HG03378 (cell line): ENCODE data around the gene GPATCH8.
"Not testable (repeated sequence)": the region's sequence is repeated elsewhere in the genome, so short reads cannot be mapped to it uniquely, and the experiment has no call there.

Experiments
- ATAC-seq: cut with Tn5 transposase; IDR thresholded peaks from one replicate; pipeline ENCODE4 v1.9.1; 2021; ENCODE audit warnings: mild to moderate bottlenecking, moderate library complexity; ENCODE audit not compliant: unreplicated experiment

Gene GPATCH8

DNA sequence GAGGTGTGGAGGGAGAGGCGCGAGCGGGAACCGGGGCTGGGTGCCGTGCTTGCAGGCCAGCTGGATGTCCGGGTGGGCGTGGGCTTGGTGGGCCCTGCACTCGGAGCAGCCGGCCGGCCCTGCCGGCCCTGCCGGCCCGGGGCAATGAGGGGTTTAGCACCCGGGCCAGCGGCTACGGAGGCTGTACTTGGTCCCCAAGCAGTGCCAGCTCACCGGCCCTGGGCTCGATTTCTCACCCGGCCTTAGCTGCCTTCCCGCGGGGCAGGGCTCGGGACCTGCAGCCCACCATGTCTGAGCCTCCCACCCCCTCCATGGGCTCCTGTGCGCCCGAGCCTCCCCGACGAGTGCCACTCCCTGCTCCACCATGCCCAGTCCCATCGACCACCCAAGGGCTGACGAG is 24.7 kb upstream of the GPATCH8 start:
- no peak for ATAC-seq

- no peak for ATAC-seq
Measured at GRCh38 chr17:44527102-44527501, 23.9 kb upstream of the GPATCH8 start.

DNA sequence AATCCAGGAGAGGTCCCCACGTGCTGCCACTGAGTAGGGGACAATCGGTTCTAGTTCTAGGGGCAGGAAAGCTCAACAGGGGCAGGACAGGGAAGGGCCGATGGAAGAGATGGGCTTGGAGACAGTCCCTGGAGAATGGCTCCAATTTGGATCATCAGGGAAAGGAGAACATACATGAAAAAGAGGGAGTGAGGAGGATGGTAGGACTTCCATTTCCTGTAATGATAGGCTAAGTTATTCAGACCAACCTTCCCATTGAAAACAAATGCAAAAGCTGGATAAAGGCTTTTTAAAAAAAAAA is 20.4 kb upstream of the GPATCH8 start:
- ATAC-seq, result no peak

DNA sequence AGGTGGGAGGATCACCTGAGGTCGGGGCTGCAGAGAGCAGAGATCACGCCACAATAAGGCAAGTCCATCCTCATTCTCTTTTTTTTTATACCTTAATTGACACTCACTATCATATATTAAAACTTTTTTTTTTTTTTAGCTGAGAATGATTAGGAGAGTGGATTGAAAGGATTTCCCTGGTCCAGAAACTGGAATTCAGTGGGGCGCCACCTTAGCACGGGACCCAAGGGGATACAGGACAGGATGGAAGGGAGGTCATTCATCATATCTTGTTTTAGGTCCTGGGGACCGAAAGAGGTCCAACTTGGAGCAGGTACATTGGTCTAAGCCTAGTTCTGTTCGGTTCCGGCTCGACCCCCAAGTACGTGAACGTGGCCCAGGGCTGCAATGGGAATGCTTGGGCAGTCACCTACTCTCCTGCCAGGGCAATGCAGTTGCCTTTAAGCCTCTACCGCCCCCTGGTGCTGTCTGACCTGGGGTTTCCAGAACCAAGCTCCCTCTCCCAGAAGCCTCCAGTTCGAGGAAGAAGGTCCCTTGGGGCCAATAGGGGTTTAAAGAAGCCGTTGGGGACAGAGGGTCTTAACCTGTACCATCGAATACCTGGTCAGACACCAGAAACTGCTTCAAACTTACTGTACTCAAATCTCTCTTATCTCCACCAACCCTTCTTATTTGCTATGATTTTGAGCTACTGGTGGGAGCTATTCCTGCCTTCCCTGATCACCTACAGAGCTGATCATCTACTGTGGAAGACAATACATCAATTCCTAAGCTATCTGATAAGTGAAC is 19.9 kb upstream of the GPATCH8 start:
- ATAC-seq, result no peak

DNA sequence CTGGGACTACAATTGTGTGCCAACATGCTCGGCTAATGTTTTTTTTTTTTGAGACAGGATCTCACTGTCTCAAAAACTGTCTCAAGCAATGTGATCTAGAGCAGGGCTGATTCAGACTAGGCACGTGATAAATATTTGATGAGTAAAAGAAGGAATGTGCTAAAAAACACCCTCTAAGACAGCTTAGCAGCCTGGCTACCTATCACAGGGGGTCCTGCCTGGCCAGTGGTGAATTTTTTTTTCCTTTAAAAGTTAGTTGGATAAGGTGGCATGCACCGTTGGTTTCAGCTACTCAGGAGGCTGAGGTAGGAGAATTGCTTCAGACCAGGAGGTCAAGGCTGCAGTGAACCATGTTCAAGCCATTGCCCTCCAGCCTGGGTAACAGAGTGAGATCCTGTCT is 14.8 kb upstream of the GPATCH8 start:
- no peak for ATAC-seq

GRCh38 chr17:44511241-44512134 is 8.3 kb upstream of the GPATCH8 start:
- ATAC-seq, result not testable (repeated sequence)

DNA sequence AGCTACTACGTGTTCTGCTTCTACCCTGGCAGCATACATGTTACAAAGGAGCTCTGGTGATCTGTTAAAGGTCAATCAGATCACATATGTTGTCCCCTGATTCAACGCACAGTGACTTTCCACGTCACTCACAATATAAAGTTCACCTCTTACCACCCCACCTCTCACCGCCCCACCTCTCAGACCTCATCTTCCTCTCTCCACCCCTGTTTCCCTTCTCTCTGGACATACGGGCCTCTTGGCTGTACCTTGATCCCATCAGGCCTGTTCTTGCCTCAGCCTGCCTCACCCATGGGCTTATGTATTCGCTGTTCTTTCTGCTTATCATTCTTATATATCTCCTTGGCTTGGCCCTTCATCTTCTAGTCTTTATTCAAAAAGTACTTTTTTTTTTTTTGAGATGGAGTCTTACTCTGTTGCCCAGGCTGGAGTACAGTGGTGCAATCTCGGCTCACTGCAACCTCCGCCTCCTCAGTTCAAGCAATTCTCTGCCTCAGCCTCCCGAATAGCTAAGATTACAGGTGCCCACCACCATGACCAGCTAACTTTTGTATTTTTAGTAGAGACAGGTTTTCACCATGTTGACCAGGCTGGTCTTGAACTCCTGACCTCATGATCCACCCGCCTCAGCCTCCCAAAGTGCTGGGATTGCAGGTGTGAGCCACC is 3.9 kb upstream of the GPATCH8 start:
- ATAC-seq, result not testable (repeated sequence)

- ATAC-seq, result no peak
Measured at GRCh38 chr17:44502598-44503146, 534 bp downstream of the GPATCH8 start.

DNA sequence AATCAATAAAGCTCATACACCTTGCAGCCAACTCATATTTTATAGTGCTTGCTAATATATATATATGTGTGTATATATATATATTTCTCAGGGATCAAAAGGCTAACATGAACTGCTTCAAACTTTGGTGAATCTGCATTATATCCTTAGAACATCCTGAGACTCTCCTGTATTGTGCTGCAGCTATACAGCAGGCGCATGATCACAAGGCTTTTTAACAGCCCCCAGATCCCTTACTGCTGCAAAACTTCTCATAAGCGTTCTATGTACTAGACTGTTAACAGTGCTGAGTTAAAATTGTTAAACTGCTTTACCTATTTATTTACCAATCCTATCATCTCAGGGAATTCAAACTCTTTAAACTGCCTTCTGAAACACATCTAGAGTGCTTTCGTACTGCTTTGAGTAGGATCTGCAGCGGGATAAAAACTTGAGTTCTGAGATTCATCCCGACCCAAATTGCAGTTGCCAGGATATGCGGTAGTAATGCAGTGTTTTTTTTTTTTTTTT is 1.3 kb downstream of the GPATCH8 start:
- ATAC-seq, result no peak

GRCh38 chr17:44499722-44500121 is 3.5 kb downstream of the GPATCH8 start:
- ATAC-seq, result no peak

DNA sequence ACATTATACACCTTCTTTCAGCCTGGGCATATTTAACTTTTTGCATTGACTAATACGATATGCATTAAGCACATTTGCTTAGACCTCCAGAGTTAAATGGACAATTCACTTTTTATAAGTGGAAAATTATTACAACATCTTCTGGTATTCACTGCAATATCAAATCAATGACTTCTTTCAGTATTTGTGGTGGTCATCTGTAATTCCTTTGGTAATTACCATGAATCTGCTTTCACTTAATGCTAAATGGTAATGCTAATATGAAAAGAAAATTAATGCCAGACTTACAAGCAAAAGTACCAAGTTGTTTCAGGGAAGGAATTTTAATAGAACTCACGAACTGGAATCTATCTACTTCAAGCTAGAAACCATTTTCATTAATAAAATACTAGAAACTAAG is 6.4 kb downstream of the GPATCH8 start:
- ATAC-seq, result no peak

GRCh38 chr17:44493339-44493738 is 9.9 kb downstream of the GPATCH8 start:
- no peak for ATAC-seq

DNA sequence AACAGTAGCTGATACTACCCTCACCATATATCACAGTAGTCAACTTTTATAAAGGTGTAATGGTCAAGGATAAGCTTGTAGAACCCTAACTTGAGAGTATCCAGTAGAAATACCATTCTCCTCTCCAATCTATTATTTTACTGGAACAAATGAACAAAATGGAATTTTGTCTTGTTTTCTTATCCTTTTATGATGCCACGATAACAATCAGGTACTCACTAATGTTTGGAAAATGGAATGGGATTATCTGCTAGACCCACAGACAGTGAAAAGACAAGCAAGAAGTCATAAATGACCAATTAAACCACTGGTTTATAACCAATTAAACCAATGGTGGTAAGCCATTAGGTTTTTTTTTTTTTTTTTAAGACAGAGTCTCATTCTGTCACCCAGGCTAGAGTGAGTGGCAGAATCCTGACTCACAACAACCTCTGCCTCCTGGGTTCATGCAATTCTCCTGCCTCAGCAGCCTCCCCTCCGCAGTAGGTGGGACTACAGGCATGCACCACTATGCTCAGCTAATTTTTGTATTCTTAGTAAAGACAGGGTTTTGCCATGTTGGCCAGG is 10.4 kb downstream of the GPATCH8 start:
- ATAC-seq, result no peak

GRCh38 chr17:44489581-44489980 is 13.6 kb downstream of the GPATCH8 start:
- ATAC-seq, result no peak

GRCh38 chr17:44487170-44487569 is 16.0 kb downstream of the GPATCH8 start:
- ATAC-seq, result no peak

GRCh38 chr17:44473367-44473766 is 29.8 kb downstream of the GPATCH8 start:
- ATAC-seq, result no peak

- ATAC-seq, result no peak
Measured at GRCh38 chr17:44469676-44470075, 33.5 kb downstream of the GPATCH8 start.

GRCh38 chr17:44467108-44467507 is 36.1 kb downstream of the GPATCH8 start:
- no peak for ATAC-seq

- ATAC-seq, result no peak
Measured at GRCh38 chr17:44466339-44466738, 36.9 kb downstream of the GPATCH8 start.

GRCh38 chr17:44465897-44466296 is 37.3 kb downstream of the GPATCH8 start:
- ATAC-seq, result no peak

DNA sequence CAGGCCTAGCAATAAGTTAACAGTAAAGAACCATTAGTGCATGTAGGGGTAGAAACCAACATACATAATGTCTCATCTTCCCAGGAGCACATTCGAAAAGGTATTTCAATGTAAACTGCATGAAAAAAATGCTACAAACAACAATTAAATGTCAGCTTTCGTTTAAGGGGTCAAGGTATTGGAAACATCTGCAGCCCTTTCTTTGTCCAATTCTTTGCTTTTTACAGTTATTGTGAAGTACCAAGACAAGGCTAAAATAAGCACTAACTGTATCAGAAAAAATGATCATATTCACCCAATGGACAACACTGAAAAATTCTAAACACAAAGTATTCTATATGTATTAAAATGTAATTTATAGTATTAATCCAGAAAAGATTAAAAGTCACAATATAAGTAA is 37.9 kb downstream of the GPATCH8 start:
- no peak for ATAC-seq
